ENCODE measurements around the gene RYR3.

Gene RYR3

DNA sequence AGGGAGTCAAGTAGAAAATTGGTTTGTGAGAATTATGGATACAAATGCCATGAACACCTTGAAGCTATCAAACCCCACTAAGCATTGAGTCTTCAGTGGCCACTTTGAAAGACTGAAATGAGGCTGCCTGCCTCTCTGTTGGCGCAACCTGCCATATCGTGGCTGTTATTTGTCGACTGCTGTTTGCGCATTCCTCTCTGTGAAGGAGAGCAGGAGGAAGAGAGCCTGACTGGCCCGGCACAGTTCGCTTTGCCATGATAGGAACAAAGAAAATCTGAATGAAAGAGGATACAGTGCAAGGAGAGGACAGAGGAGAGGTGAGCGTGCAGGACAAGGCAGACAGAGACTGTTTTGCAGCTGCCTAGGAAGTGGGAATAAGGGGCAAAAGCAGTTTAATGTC lies 289.4 kb downstream of the RYR3 start:
- no peak overlapping the region for H3K4me3 ChIP-seq (ENCODE audit: low read depth in 1 of 2, low read length in 1 of 2)

DNA sequence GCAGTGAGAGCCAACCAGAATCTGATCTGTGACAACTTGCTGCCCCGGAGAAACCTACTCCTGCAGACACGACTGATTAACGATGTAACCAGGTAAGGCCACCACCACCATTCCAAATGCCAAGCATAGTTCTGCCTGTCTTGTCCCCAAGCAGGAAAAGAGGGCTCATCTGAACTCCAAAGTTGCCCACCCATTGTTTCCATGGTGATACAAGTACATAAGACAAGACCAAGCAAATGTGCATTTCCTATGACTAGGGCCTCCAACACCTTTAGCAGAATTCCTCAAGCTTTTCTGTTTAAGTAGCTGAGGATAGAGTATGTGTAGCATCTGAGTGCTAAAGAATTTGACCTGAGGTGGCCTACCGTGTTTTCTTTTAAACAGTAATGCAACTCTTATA lies 290.7 kb downstream of the RYR3 start:
- Histone ChIP-seq H3K27me3 (no peaks in the 10 kb centered on the region), H3K4me3 (ENCODE audit: low read depth in 1 of 2, low read length in 1 of 2) (no peak overlapping the region), H3K27ac (no peak overlapping the region), H3K9me3 (no peaks in the 10 kb centered on the region), H3K4me1 (ENCODE audit: control insufficient read depth in 1 of 2, insufficient read depth in 1 of 2, low read depth in 1 of 2, low read length in 1 of 2) (no peaks in the 10 kb centered on the region), H3K36me3 (no peaks in the 10 kb centered on the region)
- TF ChIP-seq, protein P1, sequence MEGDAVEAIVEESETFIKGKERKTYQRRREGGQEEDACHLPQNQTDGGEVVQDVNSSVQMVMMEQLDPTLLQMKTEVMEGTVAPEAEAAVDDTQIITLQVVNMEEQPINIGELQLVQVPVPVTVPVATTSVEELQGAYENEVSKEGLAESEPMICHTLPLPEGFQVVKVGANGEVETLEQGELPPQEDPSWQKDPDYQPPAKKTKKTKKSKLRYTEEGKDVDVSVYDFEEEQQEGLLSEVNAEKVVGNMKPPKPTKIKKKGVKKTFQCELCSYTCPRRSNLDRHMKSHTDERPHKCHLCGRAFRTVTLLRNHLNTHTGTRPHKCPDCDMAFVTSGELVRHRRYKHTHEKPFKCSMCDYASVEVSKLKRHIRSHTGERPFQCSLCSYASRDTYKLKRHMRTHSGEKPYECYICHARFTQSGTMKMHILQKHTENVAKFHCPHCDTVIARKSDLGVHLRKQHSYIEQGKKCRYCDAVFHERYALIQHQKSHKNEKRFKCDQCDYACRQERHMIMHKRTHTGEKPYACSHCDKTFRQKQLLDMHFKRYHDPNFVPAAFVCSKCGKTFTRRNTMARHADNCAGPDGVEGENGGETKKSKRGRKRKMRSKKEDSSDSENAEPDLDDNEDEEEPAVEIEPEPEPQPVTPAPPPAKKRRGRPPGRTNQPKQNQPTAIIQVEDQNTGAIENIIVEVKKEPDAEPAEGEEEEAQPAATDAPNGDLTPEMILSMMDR (IDR thresholded peaks at IDR 0.05), result no peak

More for the DNA sequence above, 289.4 kb downstream of the RYR3 start:
- Histone ChIP-seq H3K27me3 (no peaks in the 10 kb centered on the region), H3K9me3 (no peaks in the 10 kb centered on the region), H3K27ac (no peak overlapping the region), H3K4me1 (ENCODE audit: control insufficient read depth in 1 of 2, insufficient read depth in 1 of 2, low read depth in 1 of 2, low read length in 1 of 2) (no peaks in the 10 kb centered on the region), H3K36me3 (no peaks in the 10 kb centered on the region)
- TF ChIP-seq, protein P1 (IDR thresholded peaks at IDR 0.05), result no peak

DNA sequence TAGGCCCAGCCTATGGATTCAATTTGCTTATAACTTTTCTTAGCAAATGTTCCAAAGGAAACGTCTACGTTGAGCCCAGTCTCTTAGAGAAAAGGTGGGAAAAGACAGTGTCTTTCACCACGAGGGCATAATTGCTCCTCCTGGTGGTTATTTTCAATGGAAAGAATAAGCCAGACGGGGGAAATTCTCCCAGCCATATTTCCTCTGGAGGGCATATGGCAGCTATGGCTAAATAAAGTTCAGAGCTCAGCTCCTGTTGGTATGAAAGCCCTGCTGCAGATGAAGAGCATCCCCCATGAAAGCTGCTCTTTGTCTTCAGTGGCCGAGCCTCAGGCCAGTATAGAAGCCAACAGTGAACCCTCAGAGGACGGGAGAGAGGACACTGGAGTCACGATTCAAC lies 297.9 kb downstream of the RYR3 start:
- Histone ChIP-seq H3K36me3 (no peaks in the 10 kb centered on the region), H3K27ac (no peak overlapping the region)
- TF ChIP-seq, protein P1 (IDR thresholded peaks at IDR 0.05), result no peak

DNA sequence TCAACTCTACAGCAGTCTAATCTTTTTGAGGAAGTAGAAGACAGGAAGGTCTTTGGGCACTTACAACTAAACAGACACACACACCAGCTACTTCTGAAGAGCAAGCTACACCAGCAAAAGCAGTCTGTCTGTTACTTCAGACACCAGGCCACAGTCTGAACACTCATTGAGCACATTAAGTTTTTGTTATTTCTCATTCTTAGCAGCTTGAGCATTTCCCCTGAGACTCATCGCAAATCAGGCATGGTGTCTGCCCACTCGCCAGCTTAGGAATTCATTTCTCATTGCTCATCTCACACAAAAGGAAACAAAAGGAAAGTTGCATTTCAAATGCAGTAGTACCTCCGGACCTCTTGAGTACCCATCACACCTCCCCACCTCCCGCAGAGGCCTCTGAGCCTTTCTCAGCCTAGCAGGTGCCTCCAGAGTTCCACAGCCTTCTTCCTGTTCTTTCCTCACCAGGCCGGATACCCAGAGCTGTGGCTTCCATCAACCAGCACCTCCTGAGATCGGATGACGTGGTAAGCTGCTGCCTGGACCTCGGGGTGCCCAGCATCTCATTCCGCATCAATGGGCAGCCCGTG lies 302.0 kb downstream of the RYR3 start:
- TF ChIP-seq, protein P1 (IDR thresholded peaks at IDR 0.05), result no peak
- Histone ChIP-seq H3K27me3 (no peaks in the 10 kb centered on the region), H3K4me3 (ENCODE audit: low read depth in 1 of 2, low read length in 1 of 2) (no peak overlapping the region), H3K36me3 (no peaks in the 10 kb centered on the region), H3K4me1 (ENCODE audit: control insufficient read depth in 1 of 2, insufficient read depth in 1 of 2, low read depth in 1 of 2, low read length in 1 of 2) (no peaks in the 10 kb centered on the region), H3K27ac (no peak overlapping the region), H3K9me3 (no peaks in the 10 kb centered on the region)

More for the DNA sequence above, 297.9 kb downstream of the RYR3 start:
- no peaks in the 10 kb centered on the region for H3K27me3 ChIP-seq
- no peaks in the 10 kb centered on the region for H3K9me3 ChIP-seq
- H3K4me3 ChIP-seq (ENCODE audit: low read depth in 1 of 2, low read length in 1 of 2), result no peak overlapping the region
- H3K4me1 ChIP-seq (ENCODE audit: control insufficient read depth in 1 of 2, insufficient read depth in 1 of 2, low read depth in 1 of 2, low read length in 1 of 2), result no peaks in the 10 kb centered on the region

DNA sequence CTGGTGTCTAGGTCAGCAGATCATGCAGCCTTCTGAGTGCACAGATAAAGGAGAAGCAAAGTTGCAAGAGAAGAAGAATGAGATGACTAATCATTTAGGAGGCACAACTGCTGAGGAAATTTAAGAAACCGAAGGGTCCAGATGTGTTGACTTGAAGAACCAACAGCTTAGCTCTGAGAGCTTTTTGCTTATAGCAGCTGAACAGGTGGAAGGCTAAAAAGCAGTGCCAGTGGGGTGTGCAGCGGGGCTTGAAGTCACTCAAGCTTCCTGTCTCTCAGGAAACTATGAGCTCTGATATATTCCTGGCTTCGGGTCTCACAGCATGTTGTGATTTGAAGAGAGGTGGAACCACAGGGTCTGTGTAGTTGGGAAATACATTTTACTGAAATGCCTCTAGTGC lies 305.7 kb downstream of the RYR3 start:
- H3K27ac ChIP-seq, result no peak overlapping the region
- no peaks in the 10 kb centered on the region for H3K4me1 ChIP-seq (ENCODE audit: control insufficient read depth in 1 of 2, insufficient read depth in 1 of 2, low read depth in 1 of 2, low read length in 1 of 2)
- no peaks in the 10 kb centered on the region for H3K9me3 ChIP-seq
- H3K4me3 ChIP-seq (ENCODE audit: low read depth in 1 of 2, low read length in 1 of 2), result no peak overlapping the region
- no peaks in the 10 kb centered on the region for H3K27me3 ChIP-seq
- TF ChIP-seq, protein P1 (IDR thresholded peaks at IDR 0.05), result no peak
- no peaks in the 10 kb centered on the region for H3K36me3 ChIP-seq

All from neutrophil (primary cell).